Measurements from ENCODE around the gene PLCL1. TPM values are rescaled to one million over a fixed set of nuclear protein-coding genes. Genes with fewer than 3 reads are reported as not detected.

Gene PLCL1
- total RNA-seq: under 0.01 TPM in 1 of 2 replicates, not detected in the other

GRCh38 chr2:197804049-197804757 is at the start of gene PLCL1:
Gene PLCL1, plus strand, starts transcription at chr2:197804593.

GRCh38 chr2:197784956-197785941 is 19.1 kb upstream of the PLCL1 start, which contains the start of gene BOLL:
Gene BOLL, minus strand, starts transcription at chr2:197785319. Its CDS starts 3,469 bp downstream, at chr2:197781850.

Other genes starting within 250 kb of the PLCL1 start
- gene RFTN2, start 129.0 kb upstream of the PLCL1 start, total RNA-seq: 0.21 TPM in 1 of 2 replicates, not detected in the other
- gene MARS2, start 99.2 kb upstream of the PLCL1 start, total RNA-seq: 7.0 and 12.8 TPM in 2 replicates
- not detected in 2 replicates for gene BOLL, start 19.3 kb upstream of the PLCL1 start, total RNA-seq

All from tracheal epithelial cell (primary cell).